PC-3 (cell line): ENCODE data around the gene NINJ2. TPM values are rescaled to one million over a fixed set of nuclear protein-coding genes. Genes with fewer than 3 reads are reported as not detected.

Source experiments
- ATAC-seq: fragments of 200-7000 bp; cut with Tn5 transposase; 2 replicates; pipeline ENCODE4 v1.9.1; 2020; ENCODE audit warnings: mild to moderate bottlenecking, moderate library complexity
- BruUV-seq: library from RNA; stranded (reverse); fragments of 400-500 nt; replicated peaks from 2 replicates; lab custom pipeline; 2021; lab: Mats Ljungman, UMichigan
- CTCF ChIA-PET: fragments of 300-600 bp; sonication (Branson Sonifier 250); formaldehyde crosslinking; loops from one replicate; lab custom pipeline; 2022; ENCODE audit warnings: antibody characterized with exemption; lab: Charles Lee
- POLR2A ChIA-PET: fragments of 300-600 bp; sonication (Branson Sonifier 250); formaldehyde crosslinking; loops from one replicate; lab custom pipeline; 2022; ENCODE audit warnings: antibody characterized with exemption; ENCODE audit not compliant: unreplicated experiment; lab: Charles Lee
- DNase-seq: peaks from one replicate; pipeline ENCODE4 v3.0.0-alpha.2; 2015
- H2AFZ ChIP-seq: fragments of 300-600 bp; sonication (generic); 2 replicates; pipeline ENCODE4 v1.6.0; 2016; ENCODE audit warnings: antibody characterized with exemption, low read length
- H3F3A ChIP-seq: fragments of 300-600 bp; sonication (generic); one replicate; pipeline ENCODE4 v1.6.0; 2017; ENCODE audit warnings: antibody characterized with exemption, low read length, control low read depth, mild to moderate bottlenecking; ENCODE audit not compliant: unreplicated experiment
- H3K27ac ChIP-seq: fragments of 300-600 bp; sonication (generic); 2 replicates; pipeline ENCODE4 v1.5.1; 2016; ENCODE audit warnings: mild to moderate bottlenecking, low read length
- H3K27me3 ChIP-seq: fragments of 300-600 bp; sonication (generic); 2 replicates; pipeline ENCODE4 v1.6.1; 2016; ENCODE audit warnings: low read length, mixed read lengths
- H3K36me3 ChIP-seq: fragments of 300-600 bp; sonication (generic); 2 replicates; pipeline ENCODE4 v1.6.1; 2016; ENCODE audit warnings: low read depth, mixed run types, low read length, mixed read lengths
- H3K4me1 ChIP-seq: fragments of 300-600 bp; sonication (generic); 2 replicates; pipeline ENCODE4 v1.5.1; 2016; ENCODE audit warnings: low read length; ENCODE audit not compliant: insufficient read depth
- H3K4me2 ChIP-seq: fragments of 300-600 bp; sonication (generic); 2 replicates; pipeline ENCODE4 v1.6.0; 2016; ENCODE audit warnings: low read length
- H3K4me3 ChIP-seq: fragments of 300-600 bp; sonication (generic); 2 replicates; pipeline ENCODE4 v1.5.1; 2016; ENCODE audit warnings: mild to moderate bottlenecking, low read length, mixed read lengths
- H3K79me2 ChIP-seq: fragments of 300-600 bp; sonication (generic); 2 replicates; pipeline ENCODE4 v1.6.1; 2017; ENCODE audit warnings: low read length, mixed read lengths
- H3K9ac ChIP-seq: fragments of 300-600 bp; sonication (generic); 2 replicates; pipeline ENCODE4 v1.6.0; 2016; ENCODE audit warnings: mild to moderate bottlenecking, low read length
- H3K9me2 ChIP-seq: fragments of 300-600 bp; sonication (generic); replicated peaks from 2 replicates; pipeline ENCODE4 v1.6.1; 2016; ENCODE audit warnings: mixed run types, low read length, mixed read lengths
- H3K9me3 ChIP-seq: fragments of 300-600 bp; sonication (generic); 2 replicates; pipeline ENCODE4 v1.6.1; 2016; ENCODE audit warnings: low read length, mixed read lengths
- H4K20me1 ChIP-seq: fragments of 300-600 bp; sonication (generic); 2 replicates; pipeline ENCODE4 v1.6.1; 2016; ENCODE audit warnings: low read length, mixed read lengths
- CTCF ChIP-seq: fragments of 300-600 bp; sonication (generic); conservative IDR thresholded peaks from 2 replicates; pipeline ENCODE4 v1.5.1; 2017; ENCODE audit warnings: antibody characterized with exemption, low read depth, mild to moderate bottlenecking, low read length
- EZH2 ChIP-seq: fragments of 300-600 bp; sonication (generic); IDR thresholded peaks from one replicate; pipeline ENCODE4 v1.6.1; 2017; ENCODE audit warnings: antibody characterized with exemption, mild to moderate bottlenecking, low read length; ENCODE audit not compliant: unreplicated experiment
- EZH2phosphoT487 ChIP-seq: fragments of 300-600 bp; sonication (generic); IDR thresholded peaks from 2 replicates; pipeline ENCODE4 v1.6.1; 2018; ENCODE audit warnings: mild to moderate bottlenecking, antibody characterized with exemption, low read length, borderline replicate concordance
- intact Hi-C: fragments of 100-400 bp; cut with micrococcal nuclease; formaldehyde crosslinking; loops from 2 replicates; pipeline ENCODE4 v1.9.0; 2023
- total RNA-seq: library from RNA; depleted of rRNA; stranded (reverse); fragments of >200 nt; gene quantifications from 2 replicates; pipeline ENCODE4 v1.2.3, GENCODE V29; 2014

NINJ2 gene
- total RNA-seq, 1 experiment from 2014 or later: not detected

DNA sequence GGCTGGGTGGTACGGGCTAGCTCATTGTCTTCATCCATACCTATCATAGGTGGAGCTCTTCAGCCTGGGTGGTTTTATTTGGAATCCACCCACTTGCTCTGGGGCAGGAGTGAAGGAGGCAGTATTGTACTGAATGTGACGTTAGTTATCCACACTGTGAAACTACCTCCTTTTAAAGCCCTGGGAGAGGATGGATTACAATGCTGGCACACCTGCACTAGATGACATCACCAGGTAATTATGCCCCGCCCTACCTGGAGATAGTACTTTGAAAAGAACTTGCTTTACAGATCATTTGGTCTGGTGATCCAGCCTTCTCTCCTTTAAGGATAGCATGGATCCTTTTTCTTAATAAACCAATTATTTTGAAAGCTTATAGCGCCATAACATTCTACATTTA lies 125.5 kb downstream of the NINJ2 start:
- no peaks in the 10 kb centered on the region for H3K9me3 ChIP-seq
- intact Hi-C loops: loop anchor here (5.0 kb wide), 1 partner anchor 75 kb away; no protein-coding TSS in a partner anchor
- H3K27me3 ChIP-seq: no peaks in the 10 kb centered on the region
- no peak for TF ChIP-seq CTCF
- TF ChIP-seq EZH2phosphoT487: no peak
- no peak for TF ChIP-seq EZH2
- no peak overlapping the region for H2AFZ ChIP-seq
- peak overlapping the region; percentile 70 for H3K27ac ChIP-seq
- H3F3A ChIP-seq: no peaks in the 10 kb centered on the region
- no peaks in the 10 kb centered on the region for H3K36me3 ChIP-seq
- ATAC-seq (no peak), DNase-seq (peak; percentile 75)
- H3K79me2 ChIP-seq: no peaks in the 10 kb centered on the region
- H3K9ac ChIP-seq: peak overlapping the region; percentile 61
- 0 out of 2 replicates have a peak overlapping the region, but pooled peaks have one; percentile 13 for H3K4me2 ChIP-seq
- POLR2A ChIA-PET: no interaction called here
- no TSS peak for BruUV-seq
- H3K4me3 ChIP-seq: no peak overlapping the region
- CTCF ChIA-PET: no interaction called here
- no peaks in the 10 kb centered on the region for H4K20me1 ChIP-seq
- H3K4me1 ChIP-seq: peaks cover 34% of the 10 kb centered on the region
- H3K9me2 ChIP-seq: no peaks in the 10 kb centered on the region

DNA sequence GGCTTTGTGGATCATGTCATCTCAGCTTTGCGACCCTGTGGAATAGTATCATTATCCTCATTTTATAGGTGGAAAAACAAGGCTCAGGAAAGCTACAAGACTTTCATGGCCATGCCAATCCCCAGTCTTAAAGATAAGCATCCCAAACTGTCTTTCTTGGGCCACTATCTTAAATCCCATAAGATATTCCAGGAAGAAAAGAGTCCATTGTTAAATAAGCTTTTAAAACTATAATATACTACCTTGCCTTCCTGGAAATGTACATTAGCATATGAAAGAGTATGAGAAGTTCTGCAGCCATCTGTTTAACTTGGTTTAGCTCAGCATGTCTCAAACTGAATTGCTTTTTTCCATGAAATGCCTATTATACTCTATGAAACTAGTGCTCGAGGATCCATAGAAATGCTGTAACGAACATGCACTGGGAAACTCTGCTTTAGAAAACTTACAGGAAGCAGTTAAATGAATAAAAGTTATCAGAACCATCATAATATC lies 126.4 kb downstream of the NINJ2 start:
- H3K4me3 ChIP-seq: no peak overlapping the region
- H4K20me1 ChIP-seq: no peaks in the 10 kb centered on the region
- no TSS peak for BruUV-seq
- no peaks in the 10 kb centered on the region for H3K27me3 ChIP-seq
- H3K79me2 ChIP-seq: no peaks in the 10 kb centered on the region
- POLR2A ChIA-PET: no interaction called here
- no peak for ATAC-seq
- no peaks in the 10 kb centered on the region for H3F3A ChIP-seq
- no peak for DNase-seq
- H3K9me3 ChIP-seq: no peaks in the 10 kb centered on the region
- no peak for TF ChIP-seq EZH2
- no peak for TF ChIP-seq CTCF
- TF ChIP-seq EZH2phosphoT487: no peak
- H3K4me1 ChIP-seq: peaks cover 36% of the 10 kb centered on the region
- intact Hi-C loops: loop anchor here (5.0 kb wide), 1 partner anchor 74 kb away; no protein-coding TSS in a partner anchor
- CTCF ChIA-PET: no interaction called here
- H3K4me2 ChIP-seq: no peak overlapping the region
- H3K9ac ChIP-seq: peak overlapping the region; percentile 17; the same call in 1 of the 2 replicates
- no peaks in the 10 kb centered on the region for H3K36me3 ChIP-seq
- peak overlapping the region; percentile 59 for H3K27ac ChIP-seq
- H3K9me2 ChIP-seq: no peaks in the 10 kb centered on the region
- H2AFZ ChIP-seq: no peak overlapping the region

GRCh38 chr12:535396-535795 lies 127.8 kb downstream of the NINJ2 start:
- H3K4me2 ChIP-seq: no peak overlapping the region
- peaks cover 32% of the 10 kb centered on the region for H3K4me1 ChIP-seq
- no peak overlapping the region for H3K27ac ChIP-seq
- DNase-seq (no peak), ATAC-seq (no peak)
- no peak for TF ChIP-seq EZH2phosphoT487
- TF ChIP-seq EZH2: no peak
- no peak for TF ChIP-seq CTCF
- no peak overlapping the region for H3K9ac ChIP-seq
- H3K9me2 ChIP-seq: no peaks in the 10 kb centered on the region
- H3F3A ChIP-seq: no peaks in the 10 kb centered on the region
- ChIA-PET CTCF (no interaction called here), POLR2A (no interaction called here)
- no peaks in the 10 kb centered on the region for H3K27me3 ChIP-seq
- H3K79me2 ChIP-seq: no peaks in the 10 kb centered on the region
- no peaks in the 10 kb centered on the region for H3K9me3 ChIP-seq
- no peaks in the 10 kb centered on the region for H3K36me3 ChIP-seq
- no TSS peak for BruUV-seq
- H4K20me1 ChIP-seq: no peaks in the 10 kb centered on the region
- no peak overlapping the region for H2AFZ ChIP-seq
- intact Hi-C loops: loop anchor here (5.0 kb wide), 1 partner anchor 73 kb away; no protein-coding TSS in a partner anchor
- H3K4me3 ChIP-seq: no peak overlapping the region
